ENCODE data around the gene TMCO5A. TPM values are rescaled to one million over a fixed set of nuclear protein-coding genes. Genes with fewer than 3 reads are reported as not detected.
"Not testable (repeated sequence)": the region's sequence is repeated elsewhere in the genome, so short reads cannot be mapped to it uniquely, and the experiment has no call there.

The TMCO5A gene
- total RNA-seq, 1 donor from 2014 or later: not detected

GRCh38 chr15:37929238-37929637 is 5.2 kb upstream of the TMCO5A start:
- no peak overlapping the region for H3K4me3 Mint-ChIP-seq (ENCODE audit: low read depth)
- DNase-seq (ENCODE audit: low spot score): no peak
- no peak overlapping the region for H3K27ac Mint-ChIP-seq
- no peaks in the 10 kb centered on the region for H3K4me1 Mint-ChIP-seq (ENCODE audit: low read depth)
- no peaks in the 10 kb centered on the region for H3K27me3 Mint-ChIP-seq (ENCODE audit: low read depth)
- intact Hi-C loops (cut with micrococcal nuclease): no loop called here
- H3K36me3 Mint-ChIP-seq (ENCODE audit: low read depth): no peaks in the 10 kb centered on the region
- no peaks in the 10 kb centered on the region for H3K9me3 Mint-ChIP-seq

- Mint-ChIP-seq H3K9me3 (no peaks in the 10 kb centered on the region), H3K4me1 (ENCODE audit: low read depth) (no peaks in the 10 kb centered on the region), H3K27ac (no peak overlapping the region), H3K36me3 (ENCODE audit: low read depth) (no peaks in the 10 kb centered on the region), H3K4me3 (ENCODE audit: low read depth) (no peak overlapping the region), H3K27me3 (ENCODE audit: low read depth) (no peaks in the 10 kb centered on the region)
- no peak for DNase-seq (ENCODE audit: low spot score)
- intact Hi-C loops (cut with micrococcal nuclease): no loop called here
These were observed 3.1 kb upstream of the TMCO5A start for GRCh38 chr15:37931321-37931720.

GRCh38 chr15:37931868-37932267 is 2.6 kb upstream of the TMCO5A start:
- DNase-seq (ENCODE audit: low spot score): no peak
- Mint-ChIP-seq H3K27ac (no peak overlapping the region), H3K9me3 (no peaks in the 10 kb centered on the region), H3K4me3 (ENCODE audit: low read depth) (no peak overlapping the region), H3K4me1 (ENCODE audit: low read depth) (no peaks in the 10 kb centered on the region), H3K27me3 (ENCODE audit: low read depth) (no peaks in the 10 kb centered on the region), H3K36me3 (ENCODE audit: low read depth) (no peaks in the 10 kb centered on the region)
- intact Hi-C loops (cut with micrococcal nuclease): no loop called here

- no peaks in the 10 kb centered on the region for H3K4me1 Mint-ChIP-seq (ENCODE audit: low read depth)
- H3K9me3 Mint-ChIP-seq: no peaks in the 10 kb centered on the region
- H3K36me3 Mint-ChIP-seq (ENCODE audit: low read depth): no peaks in the 10 kb centered on the region
- no peak overlapping the region for H3K27ac Mint-ChIP-seq
- intact Hi-C loops (cut with micrococcal nuclease): no loop called here
- no peak overlapping the region for H3K4me3 Mint-ChIP-seq (ENCODE audit: low read depth)
- no peak for DNase-seq (ENCODE audit: low spot score)
- H3K27me3 Mint-ChIP-seq (ENCODE audit: low read depth): no peaks in the 10 kb centered on the region
These were observed 1.9 kb upstream of the TMCO5A start for GRCh38 chr15:37932549-37932948.

- H3K27me3 Mint-ChIP-seq (ENCODE audit: low read depth): no peaks in the 10 kb centered on the region
- no peaks in the 10 kb centered on the region for H3K4me1 Mint-ChIP-seq (ENCODE audit: low read depth)
- no peaks in the 10 kb centered on the region for H3K9me3 Mint-ChIP-seq
- intact Hi-C loops (cut with micrococcal nuclease): no loop called here
- H3K36me3 Mint-ChIP-seq (ENCODE audit: low read depth): no peaks in the 10 kb centered on the region
- H3K27ac Mint-ChIP-seq: no peak overlapping the region
- DNase-seq (ENCODE audit: low spot score): no peak
- no peak overlapping the region for H3K4me3 Mint-ChIP-seq (ENCODE audit: low read depth)
These were observed 774 bp upstream of the TMCO5A start for GRCh38 chr15:37933666-37934065.

GRCh38 chr15:37940876-37941275 is 6.4 kb downstream of the TMCO5A start:
- Mint-ChIP-seq H3K9me3 (no peaks in the 10 kb centered on the region), H3K4me1 (ENCODE audit: low read depth) (no peaks in the 10 kb centered on the region), H3K27ac (no peak overlapping the region), H3K27me3 (ENCODE audit: low read depth) (no peaks in the 10 kb centered on the region), H3K4me3 (ENCODE audit: low read depth) (no peak overlapping the region), H3K36me3 (ENCODE audit: low read depth) (no peaks in the 10 kb centered on the region)
- DNase-seq (ENCODE audit: low spot score): no peak
- intact Hi-C loops (cut with micrococcal nuclease): no loop called here

- DNase-seq (ENCODE audit: low spot score): no peak
- Mint-ChIP-seq H3K36me3 (ENCODE audit: low read depth) (no peaks in the 10 kb centered on the region), H3K4me3 (ENCODE audit: low read depth) (no peak overlapping the region), H3K4me1 (ENCODE audit: low read depth) (no peaks in the 10 kb centered on the region), H3K27me3 (ENCODE audit: low read depth) (no peaks in the 10 kb centered on the region), H3K27ac (no peak overlapping the region), H3K9me3 (no peaks in the 10 kb centered on the region)
- intact Hi-C loops (cut with micrococcal nuclease): no loop called here
These were observed 7.3 kb downstream of the TMCO5A start for GRCh38 chr15:37941779-37942178.

- Mint-ChIP-seq H3K9me3 (no peaks in the 10 kb centered on the region), H3K27me3 (ENCODE audit: low read depth) (no peaks in the 10 kb centered on the region), H3K36me3 (ENCODE audit: low read depth) (no peaks in the 10 kb centered on the region), H3K27ac (no peak overlapping the region), H3K4me3 (ENCODE audit: low read depth) (no peak overlapping the region), H3K4me1 (ENCODE audit: low read depth) (no peaks in the 10 kb centered on the region)
- intact Hi-C loops (cut with micrococcal nuclease): no loop called here
- no peak for DNase-seq (ENCODE audit: low spot score)
These were observed 17.6 kb downstream of the TMCO5A start for GRCh38 chr15:37951999-37952398.

- H3K27ac Mint-ChIP-seq; H3K36me3 Mint-ChIP-seq (ENCODE audit: low read depth); H3K4me1 Mint-ChIP-seq (ENCODE audit: low read depth); H3K9me3 Mint-ChIP-seq; H3K27me3 Mint-ChIP-seq (ENCODE audit: low read depth); H3K4me3 Mint-ChIP-seq (ENCODE audit: low read depth); DNase-seq (ENCODE audit: low spot score); intact Hi-C loops (cut with micrococcal nuclease): not testable (repeated sequence)
These were observed 26.3 kb downstream of the TMCO5A start for GRCh38 chr15:37960742-37961141.

GRCh38 chr15:37967788-37968187 is 33.3 kb downstream of the TMCO5A start:
- H3K36me3 Mint-ChIP-seq (ENCODE audit: low read depth): no peaks in the 10 kb centered on the region
- no peak overlapping the region for H3K4me3 Mint-ChIP-seq (ENCODE audit: low read depth)
- H3K9me3 Mint-ChIP-seq: peaks cover 4% of the 10 kb centered on the region

GRCh38 chr15:37973856-37974255 is 39.4 kb downstream of the TMCO5A start:
- intact Hi-C loops (cut with micrococcal nuclease): no loop called here
- H3K4me3 Mint-ChIP-seq (ENCODE audit: low read depth): no peak overlapping the region
- no peaks in the 10 kb centered on the region for H3K36me3 Mint-ChIP-seq (ENCODE audit: low read depth)
- no peaks in the 10 kb centered on the region for H3K9me3 Mint-ChIP-seq
- H3K27ac Mint-ChIP-seq: no peak overlapping the region
- H3K4me1 Mint-ChIP-seq (ENCODE audit: low read depth): no peaks in the 10 kb centered on the region
- DNase-seq (ENCODE audit: low spot score): no peak
- no peaks in the 10 kb centered on the region for H3K27me3 Mint-ChIP-seq (ENCODE audit: low read depth)

More at GRCh38 chr15:37967788-37968187, 33.3 kb downstream of the TMCO5A start:
- intact Hi-C loops (cut with micrococcal nuclease): no loop called here
- H3K4me1 Mint-ChIP-seq (ENCODE audit: low read depth): no peaks in the 10 kb centered on the region
- H3K27me3 Mint-ChIP-seq (ENCODE audit: low read depth): no peaks in the 10 kb centered on the region
- no peak for DNase-seq (ENCODE audit: low spot score)
- no peak overlapping the region for H3K27ac Mint-ChIP-seq

- no peak for DNase-seq (ENCODE audit: low spot score)
- H3K27me3 Mint-ChIP-seq (ENCODE audit: low read depth): no peaks in the 10 kb centered on the region
- no peaks in the 10 kb centered on the region for H3K4me1 Mint-ChIP-seq (ENCODE audit: low read depth)
- intact Hi-C loops (cut with micrococcal nuclease): no loop called here
- no peak overlapping the region for H3K4me3 Mint-ChIP-seq (ENCODE audit: low read depth)
- H3K9me3 Mint-ChIP-seq: no peaks in the 10 kb centered on the region
- no peaks in the 10 kb centered on the region for H3K36me3 Mint-ChIP-seq (ENCODE audit: low read depth)
- no peak overlapping the region for H3K27ac Mint-ChIP-seq
These were observed 43.8 kb downstream of the TMCO5A start for GRCh38 chr15:37978231-37978630.

- intact Hi-C loops (cut with micrococcal nuclease): no loop called here
- H3K27me3 Mint-ChIP-seq (ENCODE audit: low read depth): no peaks in the 10 kb centered on the region
- H3K27ac Mint-ChIP-seq: no peak overlapping the region
- no peaks in the 10 kb centered on the region for H3K9me3 Mint-ChIP-seq
- no peaks in the 10 kb centered on the region for H3K4me1 Mint-ChIP-seq (ENCODE audit: low read depth)
- DNase-seq (ENCODE audit: low spot score): no peak
- H3K36me3 Mint-ChIP-seq (ENCODE audit: low read depth): no peaks in the 10 kb centered on the region
- no peak overlapping the region for H3K4me3 Mint-ChIP-seq (ENCODE audit: low read depth)
These were observed 45.4 kb downstream of the TMCO5A start for GRCh38 chr15:37979671-37980409.

- Mint-ChIP-seq H3K4me3 (ENCODE audit: low read depth) (no peak overlapping the region), H3K27ac (no peak overlapping the region), H3K4me1 (ENCODE audit: low read depth) (no peaks in the 10 kb centered on the region), H3K9me3 (no peaks in the 10 kb centered on the region), H3K27me3 (ENCODE audit: low read depth) (no peaks in the 10 kb centered on the region), H3K36me3 (ENCODE audit: low read depth) (no peaks in the 10 kb centered on the region)
- no peak for DNase-seq (ENCODE audit: low spot score)
- intact Hi-C loops (cut with micrococcal nuclease): no loop called here
These were observed 46.8 kb downstream of the TMCO5A start for GRCh38 chr15:37981201-37981600.

Data from activated T-helper 2 cell treated with anti-CD3 and anti-CD28 coated beads, Interferon-gamma antibody, Interleukin-2, Interleukin-4, amounts not matched to agents 10 μg/mL and 5 μg/mL and 100 μg/mL, durations not matched to agents 14 hours and 24 hours and 36 hours (primary cell).